T-helper 22 cell (primary cell): ENCODE measurements around the gene USF3.
A peak's percentile ranks its signal among the peaks of the same experiment; 100 is the strongest.

Experiments
- DNase-seq: peaks from one replicate; pipeline ENCODE4 v3.0.0-alpha.2; 2020; ENCODE audit warnings: low read depth

Gene USF3

GRCh38 chr3:113695786-113696645 lies at the start of gene USF3:
Gene USF3 (minus strand): TSS chr3:113696642. CDS start chr3:113674878, 21,764 bp downstream.
- peak; percentile 79 for DNase-seq

- DNase-seq, result peak; percentile 89
Observed at GRCh38 chr3:113745756-113746547, 49.5 kb upstream of the USF3 start, which contains the start of gene NAA50. Gene NAA50 (minus strand): TSS chr3:113746249. CDS start chr3:113745949, 300 bp downstream.

- peak; percentile 70 for DNase-seq
Observed at GRCh38 chr3:113744941-113745755, 48.7 kb upstream of the USF3 start.

- DNase-seq, result no peak
Observed at GRCh38 chr3:113743006-113743630, 46.7 kb upstream of the USF3 start.

GRCh38 chr3:113741620-113742019 lies 45.2 kb upstream of the USF3 start:
- DNase-seq, result no peak

GRCh38 chr3:113741086-113741485 lies 44.6 kb upstream of the USF3 start:
- no peak for DNase-seq

GRCh38 chr3:113736548-113737089 lies 40.2 kb upstream of the USF3 start:
- DNase-seq, result no peak

- DNase-seq, result no peak
Observed at GRCh38 chr3:113731694-113732093, 35.3 kb upstream of the USF3 start.

- no peak for DNase-seq
Observed at GRCh38 chr3:113730550-113730949, 34.1 kb upstream of the USF3 start.

GRCh38 chr3:113728661-113729060 lies 32.2 kb upstream of the USF3 start:
- DNase-seq, result no peak

- no peak for DNase-seq
Observed at GRCh38 chr3:113721636-113722035, 25.2 kb upstream of the USF3 start.

- DNase-seq, result no peak
Observed at GRCh38 chr3:113719758-113720157, 23.3 kb upstream of the USF3 start.

GRCh38 chr3:113719294-113719693 lies 22.9 kb upstream of the USF3 start:
- no peak for DNase-seq

- no peak for DNase-seq
Observed at GRCh38 chr3:113717818-113718217, 21.4 kb upstream of the USF3 start.

GRCh38 chr3:113717308-113717707 lies 20.9 kb upstream of the USF3 start:
- DNase-seq, result no peak

- no peak for DNase-seq
Observed at GRCh38 chr3:113714702-113715101, 18.3 kb upstream of the USF3 start.

GRCh38 chr3:113712129-113712528 lies 15.7 kb upstream of the USF3 start:
- DNase-seq, result no peak

GRCh38 chr3:113707835-113708234 lies 11.4 kb upstream of the USF3 start:
- no peak for DNase-seq

GRCh38 chr3:113698956-113699355 lies 2.5 kb upstream of the USF3 start:
- no peak for DNase-seq

- no peak for DNase-seq
Observed at GRCh38 chr3:113698213-113698742, 1.8 kb upstream of the USF3 start.

GRCh38 chr3:113697500-113698090 lies 1.2 kb upstream of the USF3 start:
- DNase-seq, result no peak
